GM18868 (cell line): ENCODE data around the gene BGLAP.

Experiments used
- ATAC-seq: cut with Tn5 transposase; IDR thresholded peaks from one replicate; pipeline ENCODE4 v1.9.1; 2021; ENCODE audit warnings: mild to moderate bottlenecking, moderate library complexity; ENCODE audit not compliant: unreplicated experiment

BGLAP gene

GRCh38 chr1:156253634-156254033 lies 11.7 kb downstream of the BGLAP start:
- no peak for ATAC-seq

- no peak for ATAC-seq
Observed at GRCh38 chr1:156257711-156258110, 15.7 kb downstream of the BGLAP start.

DNA sequence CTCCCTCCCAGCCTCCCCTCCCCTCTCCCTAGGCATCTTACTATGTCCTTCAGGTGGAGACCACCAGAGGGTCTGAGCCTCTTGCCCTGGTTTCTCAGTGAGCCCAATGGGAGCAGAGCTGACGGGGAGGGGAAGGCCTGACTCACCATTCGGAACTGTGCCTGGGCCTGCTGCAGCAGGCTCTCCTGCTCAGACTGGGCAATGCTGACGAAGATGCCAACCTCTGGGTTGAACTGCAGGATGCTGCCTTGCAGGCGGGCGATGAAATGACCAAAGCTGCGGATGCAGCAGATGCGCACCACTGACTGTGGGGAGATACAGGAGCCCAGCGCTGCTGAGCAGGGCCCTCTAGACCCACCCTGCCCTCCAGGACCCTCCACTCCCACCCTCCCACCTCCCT lies 16.9 kb downstream of the BGLAP start:
- ATAC-seq: no peak

- ATAC-seq: no peak
Observed at GRCh38 chr1:156259805-156260204, 17.8 kb downstream of the BGLAP start.

GRCh38 chr1:156260896-156261295 lies 18.9 kb downstream of the BGLAP start:
- no peak for ATAC-seq

GRCh38 chr1:156262461-156263287 lies 20.7 kb downstream of the BGLAP start:
- no peak for ATAC-seq

DNA sequence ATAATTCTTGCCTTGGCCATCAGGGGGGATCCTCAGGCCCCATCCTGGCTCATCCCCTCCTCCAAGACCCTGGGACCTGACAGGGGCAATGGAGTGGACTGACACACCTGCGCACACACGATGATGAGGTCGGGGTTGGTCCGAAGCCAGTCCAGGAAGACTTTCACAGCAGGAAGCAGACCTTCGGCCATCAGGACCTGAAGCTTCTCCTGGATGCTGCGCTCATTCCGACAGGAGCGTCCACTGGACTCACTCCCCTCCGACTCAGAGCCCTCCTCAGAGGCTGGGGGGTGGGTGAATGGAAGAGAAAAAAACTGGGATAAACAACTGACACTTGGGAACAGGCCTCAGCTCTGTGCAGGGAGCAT lies 21.3 kb downstream of the BGLAP start:
- no peak for ATAC-seq

GRCh38 chr1:156266051-156266450 lies 24.1 kb downstream of the BGLAP start:
- no peak for ATAC-seq

GRCh38 chr1:156268336-156268735 lies 26.4 kb downstream of the BGLAP start:
- ATAC-seq: no peak

DNA sequence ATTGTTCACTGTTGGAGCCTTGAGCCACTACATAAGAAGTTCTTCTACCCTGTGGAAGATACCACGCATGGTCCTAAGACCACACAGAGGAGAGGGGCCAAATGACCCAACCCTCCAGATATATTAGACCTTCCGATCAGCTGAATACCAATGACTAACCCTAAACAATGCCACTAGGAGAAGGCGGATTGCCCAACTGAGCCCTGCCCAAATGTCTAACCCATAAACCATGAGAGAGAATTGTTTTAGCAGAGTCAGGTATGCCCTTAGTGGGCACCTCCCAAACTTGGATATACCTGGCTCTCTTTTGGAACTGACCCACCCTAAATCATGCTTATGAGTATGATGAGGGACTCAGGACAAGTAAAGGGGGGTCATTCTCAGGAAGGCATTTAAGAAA lies 28.3 kb downstream of the BGLAP start:
- ATAC-seq: no peak

- no peak for ATAC-seq
Observed at GRCh38 chr1:156276532-156276931, 34.5 kb downstream of the BGLAP start.

GRCh38 chr1:156276966-156277381 lies 35.0 kb downstream of the BGLAP start:
- no peak for ATAC-seq

DNA sequence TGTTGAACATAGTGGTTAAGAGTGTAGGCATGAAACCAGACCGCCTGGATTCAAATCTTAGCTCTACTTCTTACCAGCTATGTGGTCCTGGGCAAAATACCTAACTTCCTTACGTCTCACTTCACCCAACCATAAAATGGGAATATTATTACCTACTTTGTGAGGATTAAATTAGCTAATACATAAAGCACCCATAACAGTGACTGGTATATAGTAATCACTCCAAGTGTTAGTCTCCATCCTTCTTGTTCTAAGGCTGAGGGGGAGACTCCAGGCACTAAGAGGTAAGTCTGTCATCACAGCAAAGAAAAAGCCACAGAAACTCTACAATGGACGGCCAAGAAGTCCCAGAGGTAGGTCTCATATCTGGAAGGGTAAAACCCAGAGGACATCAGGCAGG lies 37.9 kb downstream of the BGLAP start:
- ATAC-seq: no peak

GRCh38 chr1:156281281-156281680 lies 39.3 kb downstream of the BGLAP start:
- peak; percentile 64 for ATAC-seq

DNA sequence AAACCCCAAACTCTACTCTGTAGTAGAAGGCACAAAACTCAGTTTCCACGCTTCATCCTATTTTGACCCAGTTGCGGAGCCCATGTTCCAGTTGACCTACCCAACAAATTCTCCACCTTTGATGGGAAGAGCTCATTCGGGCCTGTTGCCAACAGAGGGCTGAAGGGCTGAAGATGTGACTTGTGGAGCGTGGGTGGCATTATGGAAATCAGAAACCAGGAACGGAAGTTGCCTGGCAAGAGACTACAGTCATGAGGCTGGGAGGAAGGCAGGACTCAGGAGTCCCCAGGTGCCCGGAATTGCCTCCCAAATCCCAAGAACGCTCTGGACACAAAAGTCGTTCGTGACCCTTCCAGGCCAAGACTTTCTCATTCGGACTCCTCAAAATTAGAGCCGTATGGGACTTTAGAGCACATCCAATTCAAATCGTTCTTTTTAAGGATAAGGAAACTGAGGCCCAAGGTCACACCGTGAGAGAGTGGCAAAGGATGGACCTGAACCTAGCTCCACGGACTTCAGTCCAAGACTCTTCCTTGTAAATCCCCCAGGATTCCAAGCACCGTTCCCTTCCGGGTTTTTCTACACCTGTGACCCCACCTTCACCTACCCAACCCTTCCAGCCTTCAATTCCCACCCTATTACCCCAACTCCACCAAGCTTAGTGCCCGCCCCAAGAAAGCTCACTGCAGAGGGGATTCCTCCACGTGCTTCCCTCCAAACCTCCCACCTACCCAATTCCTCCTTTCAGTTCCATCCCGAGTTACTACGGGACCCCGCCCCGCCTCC lies 39.9 kb downstream of the BGLAP start:
- no peak for ATAC-seq

DNA sequence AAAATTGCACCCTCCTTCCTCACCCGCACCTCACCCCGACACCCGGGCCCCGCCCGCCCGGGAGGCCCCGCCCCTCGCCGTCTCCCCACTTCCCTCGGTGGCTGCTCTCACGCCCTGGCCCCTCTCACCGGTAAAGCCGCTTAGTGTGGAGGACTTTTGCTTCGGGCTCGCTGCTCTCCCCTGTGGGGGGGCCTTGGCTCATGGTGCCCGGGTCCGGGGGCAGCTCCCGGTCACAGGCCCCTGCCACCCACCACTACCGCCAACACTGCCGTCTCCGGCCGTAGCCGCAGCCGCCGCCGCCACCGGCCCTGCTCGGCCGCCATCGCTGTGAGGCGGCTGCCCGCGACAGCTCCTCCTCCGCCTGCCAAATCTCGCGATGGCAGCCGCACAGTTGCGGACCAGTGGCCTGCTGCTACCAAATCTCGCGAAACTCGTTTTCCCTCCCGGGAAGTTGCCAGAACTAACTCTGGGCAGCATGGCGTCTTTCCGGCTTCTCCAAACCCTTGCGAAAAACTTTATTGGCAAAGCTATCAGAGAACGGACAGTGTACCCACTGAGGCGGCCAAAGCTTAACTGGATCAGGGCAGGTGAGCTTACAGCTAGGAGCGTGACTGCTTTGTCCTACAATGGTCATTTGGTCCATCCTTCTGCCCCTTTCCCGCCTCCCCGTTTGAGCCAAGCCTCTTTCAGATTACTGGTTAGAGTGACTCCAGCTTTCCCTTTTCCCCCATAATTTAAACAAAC lies 40.7 kb downstream of the BGLAP start, which contains the start of gene SMG5:
Gene SMG5, minus strand, starts transcription at position 347 of the 744 bp plus-strand sequence. Its CDS starts 145 bp downstream, at position 202.
- ATAC-seq: peak; percentile 80

DNA sequence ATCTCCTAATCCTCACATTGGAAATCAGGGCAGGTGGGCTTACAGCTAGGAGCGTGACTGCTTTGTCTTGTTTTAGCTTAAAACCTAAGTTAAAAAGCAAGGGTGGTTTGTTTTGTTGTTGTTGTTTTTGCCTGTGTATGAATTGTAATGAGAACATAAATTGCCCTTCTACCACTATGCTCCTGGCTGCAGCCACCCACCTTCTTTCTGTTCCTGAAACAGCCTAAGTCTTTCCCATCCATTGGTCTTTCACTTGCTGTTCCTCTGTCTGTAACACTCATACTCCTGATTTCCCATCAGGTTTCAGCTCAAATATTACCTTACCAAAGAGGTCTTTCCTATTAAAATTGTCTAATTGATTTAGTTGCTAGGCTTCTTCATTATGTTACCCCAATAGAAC lies 41.5 kb downstream of the BGLAP start:
- no peak for ATAC-seq

DNA sequence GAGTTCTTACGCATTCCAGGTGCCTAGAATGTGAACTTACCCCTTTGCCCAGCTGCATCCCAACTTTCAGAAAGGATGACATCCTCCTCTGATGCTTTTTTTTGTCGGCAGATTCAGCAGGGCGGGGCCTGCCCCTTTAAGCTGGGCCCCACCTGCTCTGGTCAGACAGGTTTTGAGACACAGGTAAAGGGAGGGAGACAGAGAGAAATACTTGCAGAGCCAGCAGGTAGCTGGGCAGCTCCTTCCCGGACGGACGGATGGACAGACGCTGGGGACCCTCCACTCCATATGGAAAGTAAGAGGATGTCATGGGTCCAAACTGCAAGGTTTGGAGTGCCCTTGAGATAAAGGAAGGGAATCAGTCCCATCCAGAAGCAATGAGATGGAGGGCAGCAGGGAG lies 42.1 kb downstream of the BGLAP start, which contains the start of gene TMEM79:
Gene TMEM79, plus strand, starts transcription at position 214 of the 400 bp plus-strand sequence. CDS start 902 bp downstream, outside the sequence.
- no peak for ATAC-seq

GRCh38 chr1:156284757-156285156 lies 42.8 kb downstream of the BGLAP start:
- no peak for ATAC-seq

DNA sequence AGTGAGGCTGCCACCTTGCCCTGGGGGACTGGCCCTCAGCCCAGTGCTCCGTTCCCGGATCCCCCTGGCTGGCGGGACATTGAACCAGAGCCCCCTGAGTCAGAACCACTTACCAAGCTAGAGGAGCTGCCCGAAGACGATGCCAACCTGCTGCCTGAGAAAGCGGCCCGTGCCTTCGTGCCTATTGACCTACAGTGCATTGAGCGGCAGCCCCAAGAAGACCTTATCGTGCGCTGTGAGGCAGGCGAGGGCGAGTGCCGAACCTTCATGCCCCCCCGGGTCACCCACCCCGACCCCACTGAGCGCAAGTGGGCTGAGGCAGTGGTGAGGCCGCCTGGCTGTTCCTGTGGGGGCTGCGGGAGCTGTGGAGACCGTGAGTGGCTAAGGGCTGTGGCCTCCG lies 43.5 kb downstream of the BGLAP start:
- no peak for ATAC-seq

GRCh38 chr1:156286061-156286460 lies 44.1 kb downstream of the BGLAP start:
- no peak for ATAC-seq
